ENCODE results near the gene ZFC3H1.
A peak's percentile ranks its signal among the peaks of the same experiment; 100 is the strongest.

GRCh38 chr12:71636704-71637115, 26.9 kb downstream of the ZFC3H1 start:
- TF ChIP-seq, protein P1, sequence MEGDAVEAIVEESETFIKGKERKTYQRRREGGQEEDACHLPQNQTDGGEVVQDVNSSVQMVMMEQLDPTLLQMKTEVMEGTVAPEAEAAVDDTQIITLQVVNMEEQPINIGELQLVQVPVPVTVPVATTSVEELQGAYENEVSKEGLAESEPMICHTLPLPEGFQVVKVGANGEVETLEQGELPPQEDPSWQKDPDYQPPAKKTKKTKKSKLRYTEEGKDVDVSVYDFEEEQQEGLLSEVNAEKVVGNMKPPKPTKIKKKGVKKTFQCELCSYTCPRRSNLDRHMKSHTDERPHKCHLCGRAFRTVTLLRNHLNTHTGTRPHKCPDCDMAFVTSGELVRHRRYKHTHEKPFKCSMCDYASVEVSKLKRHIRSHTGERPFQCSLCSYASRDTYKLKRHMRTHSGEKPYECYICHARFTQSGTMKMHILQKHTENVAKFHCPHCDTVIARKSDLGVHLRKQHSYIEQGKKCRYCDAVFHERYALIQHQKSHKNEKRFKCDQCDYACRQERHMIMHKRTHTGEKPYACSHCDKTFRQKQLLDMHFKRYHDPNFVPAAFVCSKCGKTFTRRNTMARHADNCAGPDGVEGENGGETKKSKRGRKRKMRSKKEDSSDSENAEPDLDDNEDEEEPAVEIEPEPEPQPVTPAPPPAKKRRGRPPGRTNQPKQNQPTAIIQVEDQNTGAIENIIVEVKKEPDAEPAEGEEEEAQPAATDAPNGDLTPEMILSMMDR (IDR thresholded peaks at IDR 0.05; ENCODE audit: insufficient read depth, low read depth, low read length) = peak; percentile 80
- TF ChIP-seq EZH2 (IDR thresholded peaks at IDR 0.05; ENCODE audit: insufficient read depth, low read length) = no peak
